Mesenteric fat pad (tissue), 1 donor: ENCODE data around the gene ORAI3. TPM values are rescaled to one million over a fixed set of nuclear protein-coding genes. Genes with fewer than 3 reads are reported as not detected.

ENCODE experiments used
- DNase-seq: peaks from one replicate; pipeline ENCODE4 v3.0.0-alpha.2; 2020; ENCODE audit warnings: low spot score
- total RNA-seq: library from RNA; stranded (reverse); fragmentation: NEBNext Ultra II Directional; extraction: Animal tissue kit (Norgen Biotek cat#: 25700); gene quantifications from one replicate; pipeline ENCODE4 v1.2.1, GENCODE V29; 2021
- donor health status: DM: yes; HTN: yes; CAD: no.

The ORAI3 gene
- total RNA-seq, 1 donor from 2014 or later: 17.9 TPM

DNA sequence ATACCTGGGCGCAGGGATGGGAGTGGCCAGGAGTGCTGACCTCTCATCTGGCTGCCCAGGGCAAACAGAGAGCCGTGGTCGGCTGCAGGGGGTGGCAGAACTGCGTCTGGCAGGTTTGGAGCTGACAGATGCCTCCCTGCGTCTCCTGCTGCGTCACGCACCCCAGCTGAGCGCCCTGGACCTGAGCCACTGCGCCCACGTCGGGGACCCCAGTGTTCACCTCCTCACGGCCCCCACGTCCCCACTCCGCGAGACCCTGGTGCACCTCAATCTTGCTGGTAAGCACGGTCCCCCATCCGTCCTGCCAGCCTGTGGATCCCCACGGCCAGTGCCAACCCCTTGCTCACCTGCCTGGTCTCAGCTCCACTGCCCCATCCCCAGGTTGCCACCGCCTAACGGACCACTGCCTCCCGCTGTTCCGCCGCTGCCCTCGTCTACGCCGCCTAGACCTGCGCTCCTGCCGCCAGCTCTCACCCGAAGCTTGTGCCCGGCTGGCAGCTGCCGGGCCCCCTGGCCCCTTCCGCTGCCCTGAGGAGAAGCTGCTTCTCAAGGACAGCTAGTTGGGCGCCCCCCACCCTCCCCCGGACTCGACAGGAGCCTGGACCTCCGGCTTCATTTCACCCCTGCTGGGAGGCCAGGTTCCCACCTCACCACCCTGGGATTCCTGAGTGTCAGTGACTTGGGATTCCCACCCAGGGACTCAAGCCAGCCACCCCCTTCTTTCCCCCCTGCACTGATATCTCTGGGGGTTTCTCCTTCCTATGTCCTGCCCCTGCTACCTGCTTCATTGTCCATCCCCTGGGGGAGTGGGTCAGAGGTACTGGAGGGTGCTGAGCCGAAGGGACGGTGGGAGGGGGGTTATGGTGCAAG is 2.0 kb upstream of the ORAI3 start:
- no peak for DNase-seq

- DNase-seq: no peak
Observed at GRCh38 chr16:30947541-30947858, 1.4 kb upstream of the ORAI3 start.

DNA sequence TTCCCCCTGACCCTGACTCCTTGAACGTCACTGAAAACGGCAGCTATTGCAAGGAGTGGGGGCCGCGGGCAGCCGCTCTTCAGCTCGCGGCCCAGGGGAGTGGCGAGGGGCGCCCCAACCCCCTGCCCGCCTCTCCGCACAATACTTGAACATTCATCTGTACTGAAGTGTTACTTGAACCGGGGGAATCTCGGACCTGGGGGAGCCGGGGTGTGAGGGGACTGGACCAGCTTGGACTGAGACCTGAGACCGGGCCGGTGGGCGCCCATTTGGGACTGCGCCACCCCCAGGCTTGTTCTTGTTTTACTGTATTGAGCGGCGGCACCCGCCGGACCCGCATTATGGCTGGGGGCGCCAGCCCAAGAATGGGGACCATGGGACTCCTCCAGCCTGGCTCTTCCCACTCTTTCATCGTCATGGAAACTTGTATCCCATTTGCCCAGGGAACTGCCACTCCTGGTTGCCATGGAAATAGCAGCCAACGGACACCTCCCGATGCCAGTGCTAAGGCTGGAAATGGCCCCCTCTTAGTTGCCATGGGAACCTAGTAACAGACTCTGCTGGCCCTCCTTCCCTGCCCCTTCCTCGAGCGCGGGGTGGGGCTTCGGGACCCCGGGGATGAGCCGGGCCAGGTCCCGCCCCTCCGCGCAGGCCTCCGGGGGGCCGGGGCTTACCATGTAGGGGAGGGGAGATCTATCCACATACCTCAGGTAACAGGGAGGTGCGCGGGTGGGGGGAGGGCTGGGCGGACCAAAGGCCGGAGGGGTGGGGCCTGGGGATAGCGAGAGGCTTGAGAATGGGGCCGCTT is 805 bp upstream of the ORAI3 start:
- no peak for DNase-seq

- peak; percentile 93 for DNase-seq
Observed at GRCh38 chr16:30949650-30950515, 1.0 kb downstream of the ORAI3 start.

DNA sequence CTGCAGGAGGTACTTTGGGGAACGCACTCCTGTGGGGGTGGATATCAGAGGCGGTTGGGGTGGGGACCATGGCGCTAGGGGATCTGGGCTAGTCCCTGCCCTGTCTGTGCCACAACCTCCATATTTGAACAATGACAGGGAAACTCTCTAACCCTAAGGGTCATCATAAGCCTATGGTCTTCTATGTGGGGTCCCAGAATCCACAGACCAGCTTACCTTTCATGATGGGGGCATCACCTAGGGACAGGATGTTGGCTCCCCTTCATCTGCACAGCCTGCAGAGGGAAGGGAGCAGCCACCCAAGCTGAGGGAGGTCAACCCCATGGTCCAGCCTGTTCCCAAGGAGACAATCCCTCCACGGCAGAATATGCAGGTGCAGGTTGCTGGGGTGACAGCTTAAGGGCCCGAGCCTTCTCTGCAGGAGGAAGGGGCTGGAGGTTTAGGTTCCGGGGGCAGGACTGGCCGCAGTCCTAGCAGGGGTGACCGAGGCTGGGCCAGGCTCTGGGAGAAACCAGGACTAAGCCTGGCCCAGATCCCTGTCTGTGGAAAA is 1.7 kb downstream of the ORAI3 start:
- no peak for DNase-seq

DNA sequence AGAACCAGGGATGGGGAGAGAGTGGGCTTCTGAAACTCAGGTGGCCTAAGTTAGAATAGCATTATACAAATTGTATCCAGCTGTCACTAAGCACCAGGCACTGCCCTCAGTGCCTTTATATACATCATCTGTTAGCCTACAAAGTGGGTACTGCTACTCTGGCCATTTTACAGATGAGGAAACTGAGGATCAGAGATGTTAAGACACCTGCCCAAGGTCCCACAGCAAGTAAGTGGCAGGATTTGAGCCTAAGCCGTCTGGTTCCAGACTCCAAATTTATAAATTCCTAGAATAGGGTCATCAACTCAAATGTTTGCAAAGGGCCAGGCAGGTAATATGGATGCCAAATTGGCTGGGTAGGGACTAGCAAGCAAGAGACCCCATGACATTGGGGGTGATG is 2.3 kb downstream of the ORAI3 start:
- no peak for DNase-seq

- DNase-seq: no peak
Observed at GRCh38 chr16:30951750-30952149, 2.9 kb downstream of the ORAI3 start.

DNA sequence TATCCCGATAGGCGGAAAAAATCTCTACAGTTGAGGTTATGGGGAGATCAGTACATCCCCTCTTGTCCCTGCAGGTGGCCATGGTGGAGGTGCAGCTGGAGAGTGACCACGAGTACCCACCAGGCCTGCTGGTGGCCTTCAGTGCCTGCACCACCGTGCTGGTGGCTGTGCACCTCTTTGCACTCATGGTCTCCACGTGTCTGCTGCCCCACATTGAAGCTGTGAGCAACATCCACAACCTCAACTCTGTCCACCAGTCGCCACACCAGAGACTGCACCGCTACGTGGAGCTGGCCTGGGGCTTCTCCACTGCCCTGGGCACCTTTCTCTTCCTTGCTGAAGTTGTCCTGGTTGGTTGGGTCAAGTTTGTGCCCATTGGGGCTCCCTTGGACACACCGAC is 4.2 kb downstream of the ORAI3 start:
- DNase-seq: no peak

- no peak for DNase-seq
Observed at GRCh38 chr16:30953511-30954124, 4.8 kb downstream of the ORAI3 start.

DNA sequence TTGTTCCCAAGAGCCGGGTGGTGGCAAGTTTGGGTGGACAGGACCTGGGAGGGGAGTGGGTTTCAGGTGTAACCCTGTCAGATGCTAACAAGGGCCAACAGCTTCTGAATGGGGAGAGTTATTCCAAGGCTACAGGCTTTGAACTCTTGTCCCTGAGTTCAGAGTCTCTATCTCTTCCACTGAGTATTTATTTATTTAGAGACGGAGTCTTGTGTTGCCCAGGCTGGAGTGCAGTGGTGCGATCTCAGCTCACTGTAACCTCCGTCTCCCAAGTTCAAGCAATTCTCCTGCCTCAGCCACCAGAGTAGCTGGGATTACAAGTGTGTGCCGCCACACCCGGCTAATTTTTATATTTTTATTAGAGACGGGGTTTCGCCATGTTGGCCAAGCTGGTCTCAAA is 6.1 kb downstream of the ORAI3 start:
- DNase-seq: no peak

- DNase-seq: peak; percentile 96
Observed at GRCh38 chr16:30956601-30957455, 8.0 kb downstream of the ORAI3 start.

DNA sequence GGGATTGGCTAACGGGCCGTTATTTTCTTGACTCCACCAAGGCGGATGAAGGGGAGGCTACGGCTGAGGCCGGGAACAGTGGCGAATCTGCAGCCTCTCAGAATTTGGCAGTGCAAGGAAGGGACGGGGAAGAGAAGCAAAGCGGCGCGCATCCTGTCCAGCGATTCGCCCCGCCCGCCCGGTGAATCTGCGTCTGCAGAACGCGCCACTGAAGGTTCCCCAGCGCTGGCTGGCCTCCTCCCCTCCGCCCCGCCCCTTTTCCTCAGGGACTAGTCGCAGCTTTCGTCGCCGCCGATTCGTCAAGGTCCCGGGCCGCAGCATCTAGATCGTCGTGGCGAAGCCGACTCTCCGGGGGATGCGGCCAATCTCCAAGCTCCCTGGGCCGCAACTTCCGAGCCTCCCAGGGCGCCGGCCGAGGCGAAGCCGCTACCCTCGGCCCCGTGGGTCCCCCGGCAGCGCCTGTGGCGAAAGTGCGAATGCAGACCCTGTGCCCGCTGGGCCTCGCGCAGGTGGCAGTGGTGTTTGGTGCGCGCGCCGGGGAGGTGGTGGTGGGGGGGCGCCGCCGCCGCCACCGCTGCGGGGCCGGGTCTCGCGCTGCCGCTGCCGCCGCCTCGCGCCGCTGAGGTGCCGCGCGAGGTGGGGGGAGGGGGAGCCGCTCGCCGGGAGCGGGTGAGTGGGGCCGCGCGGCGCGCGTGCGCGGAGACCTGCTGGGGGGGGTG is 8.7 kb downstream of the ORAI3 start, which contains the start of gene SETD1A:
Gene SETD1A, plus strand, starts transcription at position 299 of the 719 bp plus-strand sequence. CDS start 978 bp downstream, outside the sequence.
- peak; percentile 99 for DNase-seq

- DNase-seq: no peak
Observed at GRCh38 chr16:30958175-30959079, 9.6 kb downstream of the ORAI3 start.

DNA sequence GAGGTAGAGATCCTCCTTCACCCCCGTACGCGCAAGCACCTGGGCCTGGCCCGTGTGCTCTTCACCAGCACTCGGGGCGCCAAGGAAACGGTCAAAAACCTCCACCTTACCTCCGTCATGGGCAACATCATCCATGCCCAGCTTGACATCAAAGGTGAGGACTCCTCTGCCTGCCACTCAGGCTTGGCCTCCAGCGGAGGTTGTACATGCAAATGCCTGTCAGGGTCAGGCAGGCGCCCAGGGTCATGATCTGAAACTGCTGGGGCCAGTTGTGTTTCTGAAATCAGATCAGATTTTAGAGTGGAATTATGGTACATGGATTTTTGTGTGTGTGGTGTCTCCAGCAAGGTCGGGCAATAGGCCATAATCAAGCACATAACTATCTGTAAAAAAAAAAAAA is 12.5 kb downstream of the ORAI3 start:
- DNase-seq: no peak

DNA sequence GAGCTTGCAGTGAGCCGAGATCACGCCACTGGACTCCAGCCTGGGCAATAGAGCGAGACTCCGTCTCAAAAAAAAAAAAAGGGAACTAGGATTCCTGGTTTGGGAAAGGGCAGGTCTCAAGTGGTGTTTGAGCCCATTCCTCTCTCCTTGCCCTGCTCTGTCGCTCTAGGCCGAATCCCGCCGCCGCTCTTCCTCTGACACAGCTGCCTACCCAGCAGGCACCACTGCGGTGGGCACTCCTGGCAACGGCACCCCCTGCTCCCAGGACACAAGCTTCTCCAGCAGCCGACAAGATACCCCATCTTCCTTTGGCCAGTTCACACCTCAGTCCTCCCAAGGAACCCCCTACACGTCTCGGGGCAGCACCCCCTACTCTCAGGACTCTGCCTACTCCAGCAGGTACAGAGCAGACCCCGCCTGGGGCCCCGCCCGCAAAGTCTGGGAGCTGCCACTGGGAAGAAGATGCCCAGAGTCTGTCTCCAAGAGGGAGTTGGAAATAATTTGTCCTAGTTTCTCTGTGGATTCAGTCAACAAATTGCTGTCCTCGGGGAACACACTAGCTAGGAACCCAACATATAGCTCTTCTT is 15.2 kb downstream of the ORAI3 start:
- DNase-seq: no peak

DNA sequence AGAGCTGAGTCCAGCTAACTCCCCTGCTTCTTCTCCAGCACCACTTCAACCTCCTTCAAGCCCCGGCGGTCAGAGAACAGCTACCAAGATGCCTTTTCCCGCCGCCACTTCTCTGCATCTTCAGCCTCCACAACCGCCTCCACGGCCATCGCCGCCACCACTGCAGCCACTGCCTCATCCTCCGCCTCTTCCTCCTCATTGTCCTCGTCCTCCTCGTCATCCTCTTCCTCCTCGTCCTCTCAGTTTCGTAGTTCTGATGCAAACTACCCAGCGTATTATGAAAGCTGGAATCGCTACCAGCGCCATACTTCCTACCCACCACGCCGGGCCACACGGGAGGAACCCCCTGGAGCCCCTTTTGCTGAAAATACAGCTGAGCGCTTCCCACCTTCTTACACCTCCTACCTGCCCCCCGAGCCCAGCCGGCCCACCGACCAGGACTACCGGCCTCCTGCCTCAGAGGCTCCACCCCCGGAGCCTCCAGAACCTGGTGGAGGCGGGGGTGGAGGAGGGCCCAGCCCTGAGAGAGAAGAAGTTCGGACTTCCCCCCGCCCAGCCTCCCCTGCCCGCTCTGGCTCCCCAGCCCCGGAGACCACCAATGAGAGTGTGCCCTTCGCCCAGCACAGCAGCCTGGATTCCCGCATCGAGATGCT is 15.8 kb downstream of the ORAI3 start:
- DNase-seq: no peak

- DNase-seq: no peak
Observed at GRCh38 chr16:30965436-30965835, 16.6 kb downstream of the ORAI3 start.
